ENCODE measurements around the gene ZNF423.

Gene ZNF423

DNA sequence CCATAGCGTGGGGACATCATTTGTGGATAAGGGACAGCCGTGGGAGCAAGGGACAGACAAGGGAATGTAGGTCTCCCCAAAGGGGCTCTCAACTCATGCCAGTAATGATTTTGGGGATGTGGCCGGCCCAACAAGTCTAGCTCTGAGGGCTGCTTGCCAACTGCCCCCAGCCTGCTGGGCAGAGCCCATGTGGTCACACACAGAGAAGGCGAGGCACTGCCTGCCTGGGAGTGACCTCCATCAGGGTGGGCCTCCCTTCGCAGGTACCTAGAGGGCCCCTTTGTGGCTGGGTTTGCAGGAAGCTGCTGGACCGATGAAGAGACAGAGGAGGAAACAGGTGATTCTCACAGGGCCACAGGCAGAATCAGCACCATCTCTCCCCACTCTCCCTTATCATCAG, 305.2 kb downstream of the ZNF423 start:
- H3K9me3 Mint-ChIP-seq = no peaks in the 10 kb centered on the region
- no peaks in the 10 kb centered on the region for H3K4me1 Mint-ChIP-seq
- H3K27ac Mint-ChIP-seq = no peak overlapping the region
- H3K36me3 Mint-ChIP-seq (ENCODE audit: low read depth) = no peaks in the 10 kb centered on the region
- no peak overlapping the region for H3K4me3 Mint-ChIP-seq
- ATAC-seq (no peak), DNase-seq (no peak)
- H3K27me3 Mint-ChIP-seq = no peaks in the 10 kb centered on the region

GRCh38 chr16:49550140-49550539, 305.8 kb downstream of the ZNF423 start:
- no peak for ATAC-seq
- H3K4me3 Mint-ChIP-seq = no peak overlapping the region
- DNase-seq = no peak
- no peak overlapping the region for H3K27ac Mint-ChIP-seq
- H3K36me3 Mint-ChIP-seq (ENCODE audit: low read depth) = no peaks in the 10 kb centered on the region
- H3K27me3 Mint-ChIP-seq = no peaks in the 10 kb centered on the region
- H3K9me3 Mint-ChIP-seq = no peaks in the 10 kb centered on the region
- H3K4me1 Mint-ChIP-seq = no peaks in the 10 kb centered on the region

DNA sequence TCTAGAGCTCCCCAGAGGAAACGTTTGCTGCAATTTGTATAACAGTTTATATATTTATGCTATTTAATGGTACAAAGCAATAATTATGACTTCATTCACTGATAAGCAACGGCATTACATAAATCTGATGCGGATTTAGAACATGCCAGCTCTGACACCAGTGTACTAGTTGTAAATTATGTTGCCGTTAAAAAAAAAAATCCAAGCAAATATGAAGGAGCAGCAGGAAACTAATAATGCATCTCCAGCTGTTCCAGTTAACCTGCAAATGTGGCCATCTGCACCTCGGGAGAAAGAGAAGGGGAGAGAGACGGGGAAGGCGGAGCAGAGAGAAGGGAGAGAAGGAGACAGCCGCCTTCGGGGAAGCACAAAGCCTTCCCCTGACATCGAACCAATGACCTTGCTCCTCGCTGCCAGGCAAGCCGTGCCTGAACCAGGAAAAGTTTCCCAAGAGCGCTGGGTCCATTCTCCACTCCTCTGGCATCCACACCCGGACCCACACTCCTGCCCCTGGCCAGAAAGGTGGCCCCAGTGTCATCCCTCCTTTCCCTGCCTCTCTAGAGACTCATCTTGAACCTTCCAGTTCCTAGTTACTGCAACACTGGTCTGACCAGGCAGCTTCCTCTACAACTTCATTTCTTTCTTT, 307.5 kb downstream of the ZNF423 start:
- no peaks in the 10 kb centered on the region for H3K36me3 Mint-ChIP-seq (ENCODE audit: low read depth)
- H3K9me3 Mint-ChIP-seq = no peaks in the 10 kb centered on the region
- ATAC-seq (no peak), DNase-seq (no peak)
- no peaks in the 10 kb centered on the region for H3K4me1 Mint-ChIP-seq
- H3K27me3 Mint-ChIP-seq = no peaks in the 10 kb centered on the region
- H3K4me3 Mint-ChIP-seq = no peak overlapping the region
- H3K27ac Mint-ChIP-seq = no peak overlapping the region

GRCh38 chr16:49547448-49547847, 308.5 kb downstream of the ZNF423 start:
- Mint-ChIP-seq H3K27ac (no peak overlapping the region), H3K36me3 (ENCODE audit: low read depth) (no peaks in the 10 kb centered on the region), H3K4me1 (no peaks in the 10 kb centered on the region), H3K4me3 (no peak overlapping the region), H3K9me3 (no peaks in the 10 kb centered on the region), H3K27me3 (no peaks in the 10 kb centered on the region)
- ATAC-seq (no peak), DNase-seq (no peak)

DNA sequence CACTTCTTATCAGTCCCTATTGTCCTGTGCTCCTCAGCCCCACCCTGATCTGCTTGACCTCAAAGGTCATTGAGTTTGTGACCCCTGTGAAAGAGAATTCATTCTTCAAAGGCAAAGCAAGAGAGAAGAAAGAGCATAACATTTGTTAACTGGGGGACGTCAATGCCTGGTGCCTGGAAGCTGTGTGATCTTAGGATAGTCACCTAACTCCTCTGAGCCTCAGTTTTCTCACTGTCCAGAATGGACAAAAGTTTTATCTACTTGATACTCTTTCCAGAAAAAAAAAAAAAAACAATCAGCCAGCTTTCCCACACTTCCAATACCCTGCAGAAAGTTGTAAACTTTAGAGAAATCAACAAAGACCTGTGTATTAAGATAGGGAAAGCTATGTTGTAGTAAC, 309.2 kb downstream of the ZNF423 start:
- DNase-seq = no peak
- ATAC-seq = no peak
- Mint-ChIP-seq H3K27ac (no peak overlapping the region), H3K27me3 (no peaks in the 10 kb centered on the region), H3K4me1 (no peaks in the 10 kb centered on the region), H3K4me3 (no peak overlapping the region), H3K36me3 (ENCODE audit: low read depth) (no peaks in the 10 kb centered on the region), H3K9me3 (no peaks in the 10 kb centered on the region)

- H3K4me3 Mint-ChIP-seq = no peak overlapping the region
- no peak overlapping the region for H3K27ac Mint-ChIP-seq
- H3K27me3 Mint-ChIP-seq = no peaks in the 10 kb centered on the region
- ATAC-seq (no peak), DNase-seq (no peak)
- no peaks in the 10 kb centered on the region for H3K36me3 Mint-ChIP-seq (ENCODE audit: low read depth)
- H3K4me1 Mint-ChIP-seq = no peaks in the 10 kb centered on the region
- no peaks in the 10 kb centered on the region for H3K9me3 Mint-ChIP-seq
These were observed 310.0 kb downstream of the ZNF423 start for GRCh38 chr16:49545741-49546448.

DNA sequence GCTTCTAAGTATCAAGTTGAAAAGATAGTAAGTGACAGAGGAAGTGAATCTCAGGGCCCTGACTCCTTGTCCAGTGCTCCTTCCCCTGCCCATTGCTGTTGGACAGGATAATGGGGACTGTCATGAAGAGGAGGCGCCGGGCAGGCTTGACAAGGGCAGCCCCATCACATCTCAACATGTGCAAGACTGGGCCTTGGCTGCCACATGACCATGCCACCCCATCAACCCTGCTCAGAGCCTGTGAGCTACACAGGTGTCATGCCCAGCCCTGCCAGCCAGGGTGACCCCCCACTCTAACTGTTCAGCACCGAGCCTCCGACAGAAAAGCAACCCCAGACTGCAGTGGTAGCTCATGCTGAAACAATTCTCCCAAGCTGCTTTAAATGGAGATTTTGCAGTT, 310.7 kb downstream of the ZNF423 start:
- no peak for ATAC-seq
- no peaks in the 10 kb centered on the region for H3K36me3 Mint-ChIP-seq (ENCODE audit: low read depth)
- no peak overlapping the region for H3K27ac Mint-ChIP-seq

GRCh38 chr16:49544828-49545227, 311.1 kb downstream of the ZNF423 start:
- Mint-ChIP-seq H3K9me3 (no peaks in the 10 kb centered on the region), H3K27me3 (no peaks in the 10 kb centered on the region), H3K27ac (no peak overlapping the region), H3K36me3 (ENCODE audit: low read depth) (no peaks in the 10 kb centered on the region), H3K4me1 (no peaks in the 10 kb centered on the region), H3K4me3 (no peak overlapping the region)
- no peak for DNase-seq
- no peak for ATAC-seq

More for the DNA sequence above, 310.7 kb downstream of the ZNF423 start:
- Mint-ChIP-seq H3K4me3 (no peak overlapping the region), H3K9me3 (no peaks in the 10 kb centered on the region), H3K4me1 (no peaks in the 10 kb centered on the region), H3K27me3 (no peaks in the 10 kb centered on the region)
- no peak for DNase-seq

DNA sequence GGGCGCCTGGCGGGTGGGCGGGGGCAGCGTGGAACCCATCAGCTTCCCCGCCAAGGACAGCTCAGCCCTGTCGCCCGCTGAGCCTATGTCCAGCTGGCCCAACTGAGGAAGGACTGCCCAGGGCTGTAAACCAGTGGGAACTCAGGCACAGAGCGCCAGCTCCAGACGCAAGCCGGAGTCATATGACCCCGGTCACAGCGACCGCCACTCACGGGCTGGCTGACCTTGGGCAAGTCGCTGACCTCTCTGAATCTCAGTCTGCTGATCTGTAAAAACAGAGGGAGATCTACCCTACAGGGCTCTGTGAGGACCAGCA, 312.3 kb downstream of the ZNF423 start:
- ATAC-seq (no peak), DNase-seq (no peak)
- H3K4me3 Mint-ChIP-seq = no peak overlapping the region
- H3K27ac Mint-ChIP-seq = no peak overlapping the region
- no peaks in the 10 kb centered on the region for H3K9me3 Mint-ChIP-seq
- H3K27me3 Mint-ChIP-seq = no peaks in the 10 kb centered on the region
- no peaks in the 10 kb centered on the region for H3K36me3 Mint-ChIP-seq (ENCODE audit: low read depth)
- H3K4me1 Mint-ChIP-seq = no peaks in the 10 kb centered on the region

- H3K36me3 Mint-ChIP-seq (ENCODE audit: low read depth) = no peaks in the 10 kb centered on the region
- H3K27me3 Mint-ChIP-seq = no peaks in the 10 kb centered on the region
- H3K4me3 Mint-ChIP-seq = no peak overlapping the region
- H3K4me1 Mint-ChIP-seq = no peaks in the 10 kb centered on the region
- ATAC-seq = no peak
- H3K9me3 Mint-ChIP-seq = no peaks in the 10 kb centered on the region
- no peak overlapping the region for H3K27ac Mint-ChIP-seq
- DNase-seq = no peak
These were observed 312.8 kb downstream of the ZNF423 start for GRCh38 chr16:49542946-49543630.

DNA sequence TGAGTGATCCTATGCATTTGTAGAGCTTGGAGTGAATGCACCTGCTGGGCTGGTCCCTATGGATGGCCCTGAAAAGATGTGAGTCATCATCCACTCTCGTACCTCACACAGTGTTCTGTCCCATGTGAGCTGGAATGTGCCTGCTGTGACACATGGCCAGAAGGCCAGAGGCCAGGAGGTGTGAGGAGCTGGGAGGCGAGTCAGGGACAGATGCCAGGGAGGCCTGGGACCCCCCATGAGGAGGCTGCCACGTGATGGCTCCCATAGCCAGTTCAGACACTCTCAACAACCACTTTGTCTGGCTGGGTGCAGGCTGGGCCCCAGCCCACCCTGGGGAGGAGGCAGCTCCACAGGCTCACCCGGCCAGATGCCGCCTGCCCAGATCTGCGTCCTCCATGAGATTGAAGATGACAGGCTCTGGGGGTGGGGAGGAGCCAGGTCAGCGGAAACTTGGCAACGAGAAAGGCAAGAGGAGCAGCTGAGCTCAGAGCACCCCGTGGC, 313.5 kb downstream of the ZNF423 start:
- Mint-ChIP-seq H3K36me3 (ENCODE audit: low read depth) (no peaks in the 10 kb centered on the region), H3K9me3 (no peaks in the 10 kb centered on the region), H3K27me3 (no peaks in the 10 kb centered on the region), H3K27ac (no peak overlapping the region), H3K4me1 (no peaks in the 10 kb centered on the region), H3K4me3 (no peak overlapping the region)
- no peak for ATAC-seq
- DNase-seq = no peak

GRCh38 chr16:49540836-49541235, 315.1 kb downstream of the ZNF423 start:
- Mint-ChIP-seq H3K36me3 (ENCODE audit: low read depth) (no peaks in the 10 kb centered on the region), H3K4me1 (no peaks in the 10 kb centered on the region), H3K27ac (no peak overlapping the region), H3K9me3 (no peaks in the 10 kb centered on the region), H3K27me3 (no peaks in the 10 kb centered on the region), H3K4me3 (no peak overlapping the region)
- no peak for ATAC-seq
- no peak for DNase-seq

DNA sequence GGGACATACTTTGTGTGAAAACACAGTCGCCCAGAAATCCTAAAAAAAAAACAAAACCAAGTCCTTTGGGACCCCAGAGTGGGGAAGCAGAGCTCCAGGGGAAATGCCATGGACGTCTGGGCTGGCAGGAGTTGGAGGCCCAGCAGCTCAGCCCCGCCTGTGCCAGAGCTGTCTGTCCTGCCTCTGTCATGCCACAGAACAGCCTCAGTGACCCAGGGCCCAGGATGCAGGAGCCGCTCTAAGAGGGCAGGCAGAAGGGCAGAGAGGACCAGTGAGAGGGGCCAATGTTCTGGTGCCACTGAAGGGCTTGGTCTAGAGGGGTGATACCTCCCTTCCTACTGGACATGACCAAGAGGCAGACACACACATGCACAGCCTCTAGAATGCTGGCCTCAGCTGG, 316.2 kb downstream of the ZNF423 start:
- Mint-ChIP-seq H3K27me3 (no peaks in the 10 kb centered on the region), H3K4me3 (no peak overlapping the region), H3K36me3 (ENCODE audit: low read depth) (no peaks in the 10 kb centered on the region), H3K27ac (no peak overlapping the region), H3K9me3 (no peaks in the 10 kb centered on the region), H3K4me1 (no peaks in the 10 kb centered on the region)
- no peak for ATAC-seq
- no peak for DNase-seq

DNA sequence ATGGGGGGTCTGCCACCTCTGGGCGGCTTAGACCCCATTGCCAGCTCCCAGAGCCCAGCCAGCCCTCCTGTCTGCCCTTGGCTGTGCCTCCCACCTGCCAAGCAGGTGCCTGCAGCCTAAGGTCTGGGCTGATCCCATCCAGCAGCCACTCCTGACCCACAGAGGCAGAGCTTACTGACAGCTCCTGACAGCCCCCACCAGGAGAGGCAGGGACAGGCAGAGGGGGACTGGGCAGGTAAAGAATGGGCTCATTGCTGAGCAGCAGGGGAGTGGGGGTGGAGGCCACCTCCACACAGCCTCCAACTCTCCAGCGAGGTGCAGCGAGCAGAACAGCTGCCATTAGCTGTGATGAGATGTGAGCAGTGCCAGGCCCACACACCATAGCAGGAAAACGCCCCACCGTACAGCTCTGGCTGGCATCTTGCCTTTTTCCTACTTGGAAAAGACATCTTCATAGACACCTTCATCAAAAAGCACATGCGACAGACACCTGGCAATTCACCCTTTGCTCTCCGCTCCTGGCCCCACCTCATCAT, 317.9 kb downstream of the ZNF423 start:
- Mint-ChIP-seq H3K36me3 (ENCODE audit: low read depth) (no peaks in the 10 kb centered on the region), H3K4me3 (no peak overlapping the region), H3K27me3 (no peaks in the 10 kb centered on the region), H3K4me1 (no peaks in the 10 kb centered on the region), H3K27ac (no peak overlapping the region), H3K9me3 (no peaks in the 10 kb centered on the region)
- DNase-seq (no peak), ATAC-seq (no peak)

All from activated naive CD8-positive, alpha-beta T cell treated with anti-CD3 and anti-CD28 coated beads, Interleukin-2, amount 50 U/mL, for 24 hours (primary cell).